T-helper 1 cell treated with Interleukin-12 subunit alpha and Interleukin-12 subunit beta and Interleukin-4 antibody, amounts not matched to agents 30 ng/mL and 1 ng/mL, for 36 hours (primary cell): ENCODE measurements around the gene RAB44. TPM values are rescaled to one million over a fixed set of nuclear protein-coding genes. Genes with fewer than 3 reads are reported as not detected.

Source experiments
- intact Hi-C: fragments of 100-400 bp; cut with micrococcal nuclease; formaldehyde crosslinking; loops from one replicate; pipeline ENCODE4 v1.15.1; 2024
- total RNA-seq: library from RNA; stranded (reverse); gene quantifications from 2 replicates; pipeline ENCODE4 v1.2.3, GENCODE V29; 2022

RAB44 gene
- total RNA-seq, 1 donor from 2014 or later, result 0.20 TPM

DNA sequence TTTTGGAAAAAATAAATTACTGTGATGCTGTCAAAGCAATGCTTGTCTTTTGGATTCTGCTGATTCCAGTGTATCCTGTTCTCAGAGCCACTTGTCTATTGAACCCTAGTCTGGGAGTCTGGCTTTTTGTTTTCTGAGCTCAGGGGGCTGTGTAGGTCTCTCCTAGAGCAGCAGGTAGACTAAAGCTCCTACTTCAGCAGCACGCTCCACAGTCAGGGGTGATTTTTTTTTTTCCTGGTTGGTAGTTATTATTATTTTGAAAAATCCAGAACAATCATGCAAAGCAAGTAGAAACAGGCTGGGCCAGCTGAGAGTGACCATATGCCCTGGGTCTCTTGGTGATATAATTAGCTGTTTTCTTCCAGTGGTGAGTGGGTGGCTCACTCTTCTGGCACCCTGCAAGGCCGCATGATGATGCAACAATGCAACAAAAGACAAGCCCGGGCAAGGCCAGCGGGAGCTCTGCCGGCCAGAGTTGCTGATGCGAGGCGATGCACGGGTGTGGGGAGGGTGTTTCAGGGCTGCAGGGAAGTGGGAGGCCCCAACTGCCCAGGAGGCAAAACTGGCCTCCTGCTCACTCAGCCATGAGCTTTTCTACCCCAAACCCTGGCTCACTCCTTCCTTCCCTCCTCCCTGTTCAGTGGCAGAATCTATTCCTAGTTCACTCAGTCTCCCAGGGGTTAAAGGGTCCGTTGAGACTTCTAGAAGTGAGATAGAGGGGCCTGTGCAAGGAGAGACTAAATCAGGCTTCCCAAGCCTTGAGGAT is 30.6 kb upstream of the RAB44 start:
- intact Hi-C loops, result no loop called here

GRCh38 chr6:36668591-36668990 is 29.0 kb upstream of the RAB44 start:
- intact Hi-C loops, result no loop called here

GRCh38 chr6:36669002-36669401 is 28.6 kb upstream of the RAB44 start:
- intact Hi-C loops, result no loop called here

- intact Hi-C loops, result no loop called here
Observed at GRCh38 chr6:36670271-36670670, 27.4 kb upstream of the RAB44 start.

DNA sequence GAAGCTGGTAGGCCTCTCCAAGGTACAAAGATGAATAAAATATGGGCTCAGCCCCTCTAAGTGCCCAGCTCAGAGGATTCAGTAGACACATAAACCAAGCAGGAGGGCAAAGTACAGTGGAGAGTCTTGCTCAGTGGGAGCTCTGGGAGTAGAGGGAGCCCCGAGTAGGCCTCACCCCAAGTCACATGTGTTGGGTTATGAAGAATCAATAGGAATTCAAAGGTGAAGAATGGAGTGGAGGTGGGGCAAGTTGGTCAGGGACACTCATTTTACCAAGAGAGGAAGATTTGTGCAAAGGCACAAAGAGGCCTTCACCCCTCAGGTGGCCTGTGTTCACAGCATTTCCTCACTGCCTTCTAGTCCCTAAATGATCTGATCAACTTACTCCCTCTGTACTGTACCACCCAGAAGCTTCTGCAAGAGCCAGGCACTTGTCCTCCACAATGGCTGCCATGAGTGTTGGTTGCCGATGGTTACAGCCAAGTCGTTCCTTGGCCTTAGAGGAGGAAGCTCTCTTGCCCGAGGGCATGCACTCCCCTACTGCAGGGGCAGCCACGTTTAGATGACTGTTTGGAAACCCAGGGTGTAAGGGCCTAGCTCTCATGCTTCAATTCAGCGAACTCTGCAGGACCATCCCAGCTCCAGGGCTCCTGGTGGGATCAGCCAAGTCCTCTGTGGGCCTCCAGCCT is 25.8 kb upstream of the RAB44 start:
- intact Hi-C loops, result no loop called here

GRCh38 chr6:36673882-36674281 is 23.7 kb upstream of the RAB44 start:
- intact Hi-C loops, result no loop called here

DNA sequence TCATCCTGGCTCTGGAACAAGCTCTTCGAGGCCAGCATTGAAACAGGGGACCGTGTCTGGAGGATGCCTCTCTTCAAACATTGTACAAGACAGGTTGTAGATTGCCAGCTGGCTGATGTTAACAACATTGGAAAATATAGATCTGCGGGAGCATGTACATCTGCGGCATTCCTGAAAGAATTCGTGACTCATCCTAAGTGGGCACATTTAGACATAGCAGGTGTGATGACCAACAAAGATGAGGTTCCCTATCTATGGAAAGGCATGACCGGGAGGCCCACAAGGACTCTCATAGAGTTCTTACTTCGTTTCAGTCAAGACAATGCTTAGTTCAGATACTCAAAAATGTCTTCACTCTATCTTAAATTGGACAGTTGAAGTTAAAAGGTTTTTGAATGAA is 22.7 kb upstream of the RAB44 start:
- intact Hi-C loops, result loop anchor here (5.0 kb wide), 2 partner anchors 237 to 757 kb away; partner anchors contain the start of gene CMTR1

- intact Hi-C loops, result loop anchor here (5.0 kb wide), 2 partner anchors 236 to 756 kb away; partner anchors contain the start of gene CMTR1
Observed at GRCh38 chr6:36676141-36677058, 21.2 kb upstream of the RAB44 start.

DNA sequence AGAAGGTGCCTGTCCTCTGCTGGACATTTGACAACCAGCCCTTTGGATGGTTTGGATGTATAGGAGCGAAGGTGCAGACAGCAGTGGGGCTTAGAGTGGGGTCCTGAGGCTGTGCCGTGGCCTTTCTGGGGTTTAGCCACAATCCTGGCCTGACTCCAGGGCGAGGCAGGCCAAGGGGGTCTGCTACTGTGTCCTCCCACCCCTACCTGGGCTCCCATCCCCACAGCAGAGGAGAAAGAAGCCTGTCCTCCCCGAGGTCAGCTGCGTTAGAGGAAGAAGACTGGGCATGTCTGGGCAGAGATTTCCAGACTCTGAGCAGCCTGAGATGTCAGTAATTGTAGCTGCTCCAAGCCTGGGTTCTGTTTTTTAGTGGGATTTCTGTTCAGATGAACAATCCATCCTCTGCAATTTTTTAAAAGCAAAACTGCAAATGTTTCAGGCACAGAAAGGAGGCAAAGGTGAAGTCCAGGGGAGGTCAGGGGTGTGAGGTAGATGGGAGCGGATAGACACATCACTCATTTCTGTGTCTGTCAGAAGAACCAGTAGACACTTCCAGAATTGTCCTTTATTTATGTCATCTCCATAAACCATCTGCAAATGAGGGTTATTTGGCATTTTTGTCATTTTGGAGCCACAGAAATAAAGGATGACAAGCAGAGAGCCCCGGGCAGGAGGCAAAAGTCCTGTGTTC is 20.4 kb upstream of the RAB44 start:
- intact Hi-C loops, result loop anchor here (5.0 kb wide), 2 partner anchors 235 to 755 kb away; partner anchors contain the start of gene CMTR1

DNA sequence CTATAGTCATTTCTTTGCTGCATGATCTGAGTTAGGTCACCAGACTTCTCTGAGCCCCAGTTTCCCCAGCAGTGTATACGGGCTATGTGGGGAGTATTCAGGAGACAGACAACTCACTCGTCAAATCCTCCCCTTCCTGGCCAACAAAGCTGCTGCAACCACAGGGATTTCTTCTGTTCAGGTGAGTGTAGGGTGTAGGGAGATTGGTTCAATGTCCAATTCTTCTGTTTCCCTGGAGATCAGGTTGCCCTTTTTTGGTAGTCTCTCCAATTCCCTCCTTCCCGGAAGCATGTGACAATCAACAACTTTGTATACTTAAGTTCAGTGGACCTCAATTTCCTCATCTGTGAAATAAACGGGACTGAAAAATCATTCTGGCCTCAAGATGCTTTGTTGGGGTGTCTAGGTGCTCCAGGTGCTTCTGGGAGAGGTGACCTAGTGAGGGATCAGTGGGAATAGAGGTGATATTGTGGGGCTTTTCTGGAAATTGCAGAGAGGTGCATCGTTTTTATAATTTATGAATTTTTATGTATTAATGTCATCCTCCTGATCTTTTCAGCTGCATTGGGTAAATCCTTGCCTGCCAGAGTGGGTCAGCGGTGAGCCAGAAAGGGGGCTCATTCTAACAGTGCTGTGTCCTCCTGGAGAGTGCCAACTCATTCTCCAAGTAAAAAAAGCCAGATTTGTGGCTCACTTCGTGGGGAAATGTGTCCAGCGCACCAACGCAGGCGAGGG is 19.7 kb upstream of the RAB44 start:
- intact Hi-C loops, result loop anchor here (5.0 kb wide), 2 partner anchors 234 to 754 kb away; partner anchors contain the start of gene CMTR1

GRCh38 chr6:36678488-36679042 is 19.1 kb upstream of the RAB44 start, which contains the start of gene CDKN1A:
Gene CDKN1A, plus strand, starts transcription at chr6:36678714. Its CDS starts 5,388 bp downstream, at chr6:36684102.
- intact Hi-C loops, result loop anchor here (5.0 kb wide), 2 partner anchors 234 to 754 kb away; partner anchors contain the start of gene CMTR1

DNA sequence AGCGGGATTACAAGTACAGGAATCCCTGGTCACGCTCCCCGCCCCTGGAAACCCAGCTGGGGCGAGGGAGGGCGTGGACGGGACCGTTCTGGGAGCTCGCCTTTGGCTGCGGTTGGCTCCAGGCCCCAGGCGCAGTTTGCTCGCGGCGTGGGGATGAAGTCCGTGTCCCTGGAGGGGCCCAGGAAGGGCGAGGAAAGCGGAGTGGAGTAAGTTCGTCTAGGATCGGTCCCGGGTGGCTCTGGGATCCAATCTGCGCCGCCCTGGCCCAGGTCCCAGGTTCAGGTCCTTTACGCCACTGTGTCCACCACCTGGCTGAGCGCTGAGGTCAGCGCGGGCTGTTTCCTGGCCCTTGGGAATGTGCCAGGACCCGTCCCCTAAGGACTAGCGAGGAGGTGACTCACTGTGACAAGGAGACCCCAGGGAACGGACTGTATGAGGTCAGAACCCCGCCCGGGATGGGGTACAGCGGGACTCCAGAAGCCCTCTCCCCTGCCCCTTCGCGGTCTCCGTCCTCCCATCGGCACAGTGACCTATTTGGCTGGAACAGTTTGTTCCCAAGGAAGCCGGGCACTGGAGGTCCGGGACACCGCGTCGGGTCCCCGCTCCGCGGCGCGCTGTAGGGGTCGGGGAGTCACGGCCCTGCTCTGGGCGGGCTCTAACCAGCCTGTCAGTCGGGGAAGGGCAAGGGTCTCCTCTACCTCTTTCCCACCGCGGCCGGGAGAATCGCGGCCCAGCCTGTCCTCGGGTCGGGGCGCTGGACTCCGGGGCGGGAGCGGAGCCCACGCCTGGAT is 18.4 kb upstream of the RAB44 start:
- intact Hi-C loops, result loop anchor here (5.0 kb wide), 2 partner anchors 233 to 753 kb away; partner anchors contain the start of gene CMTR1

- intact Hi-C loops, result loop anchor here (1.0 to 10.0 kb wide), 5 partner anchors 10 to 820 kb away; partner anchors contain the start of genes MTCH1 and PIM1
Observed at GRCh38 chr6:36682328-36683144, 15.1 kb upstream of the RAB44 start.

DNA sequence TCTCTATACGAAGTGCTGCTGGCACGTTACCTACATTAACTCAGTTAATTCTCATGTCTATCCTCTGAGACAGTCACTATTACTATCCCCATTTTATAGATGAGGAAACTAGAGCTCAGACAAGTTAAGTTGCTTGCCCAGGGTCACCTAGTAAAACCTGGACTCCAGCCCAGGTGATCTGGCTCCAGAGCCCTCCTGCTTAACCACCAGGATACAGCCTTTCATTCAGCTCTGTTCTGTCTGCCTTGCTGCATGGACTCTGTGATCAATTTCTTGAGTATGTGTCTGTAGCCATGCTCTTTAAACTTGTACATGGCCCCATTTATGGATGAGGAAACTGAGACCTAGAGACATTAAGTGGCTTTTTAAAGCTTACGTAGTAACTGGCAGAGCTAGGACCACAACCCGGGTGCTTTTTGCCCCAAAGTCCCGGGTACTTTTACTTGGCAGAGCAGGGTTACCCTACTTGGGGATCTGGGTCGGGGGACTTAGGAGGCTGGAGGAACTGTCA is 14.4 kb upstream of the RAB44 start:
- intact Hi-C loops, result loop anchor here (2.0 to 10.0 kb wide), 4 partner anchors 52 to 819 kb away; partner anchors contain the start of genes MTCH1 and PIM1

- intact Hi-C loops, result loop anchor here (2.0 to 10.0 kb wide), 4 partner anchors 51 to 818 kb away; partner anchors contain the start of genes MTCH1 and PIM1
Observed at GRCh38 chr6:36683656-36684446, 13.8 kb upstream of the RAB44 start.

DNA sequence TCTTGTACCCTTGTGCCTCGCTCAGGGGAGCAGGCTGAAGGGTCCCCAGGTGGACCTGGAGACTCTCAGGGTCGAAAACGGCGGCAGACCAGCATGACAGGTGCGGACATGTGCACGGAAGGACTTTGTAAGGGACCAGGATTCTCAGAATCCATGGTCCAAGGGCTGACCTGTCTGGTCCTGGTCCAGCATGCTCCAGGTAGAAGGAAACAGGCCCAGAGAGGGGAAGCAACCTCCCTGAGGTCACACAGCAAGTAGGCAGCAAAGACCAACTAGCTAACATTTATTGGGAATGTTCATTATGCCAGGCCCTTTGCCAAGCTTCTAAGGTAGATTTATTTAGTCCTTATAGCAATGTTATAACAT is 13.2 kb upstream of the RAB44 start:
- intact Hi-C loops, result loop anchor here (5.0 to 10.0 kb wide), 3 partner anchors 300 to 818 kb away; partner anchors contain the start of genes MTCH1 and PIM1
